NCI-H2107 (cell line): ENCODE data around the gene N4BP2.
"Not testable (repeated sequence)": the region's sequence is repeated elsewhere in the genome, so short reads cannot be mapped to it uniquely, and the experiment has no call there.

Source experiments
- DNase-seq: peaks from one replicate; lab custom pipeline; 2025; lab: John Stamatoyannopoulos, UW

The N4BP2 gene

GRCh38 chr4:40087799-40088366, 31.2 kb downstream of the N4BP2 start:
- no peak for DNase-seq

- DNase-seq, result not testable (repeated sequence)
Observed at GRCh38 chr4:40093400-40093799, 36.8 kb downstream of the N4BP2 start.

GRCh38 chr4:40099010-40099409, 42.4 kb downstream of the N4BP2 start:
- DNase-seq, result no peak

GRCh38 chr4:40107150-40107549, 50.5 kb downstream of the N4BP2 start:
- not testable (repeated sequence) for DNase-seq

GRCh38 chr4:40112027-40112792, 55.6 kb downstream of the N4BP2 start:
- DNase-seq, result no peak

- no peak for DNase-seq
Observed at GRCh38 chr4:40114206-40114605, 57.6 kb downstream of the N4BP2 start.

GRCh38 chr4:40118861-40119260, 62.2 kb downstream of the N4BP2 start:
- DNase-seq, result no peak

- no peak for DNase-seq
Observed at GRCh38 chr4:40119344-40119743, 62.7 kb downstream of the N4BP2 start.

GRCh38 chr4:40121515-40121914, 64.9 kb downstream of the N4BP2 start:
- no peak for DNase-seq

GRCh38 chr4:40122941-40123340, 66.3 kb downstream of the N4BP2 start:
- DNase-seq, result no peak

GRCh38 chr4:40124690-40125089, 68.0 kb downstream of the N4BP2 start:
- no peak for DNase-seq

GRCh38 chr4:40130401-40131036, 73.9 kb downstream of the N4BP2 start:
- no peak for DNase-seq

GRCh38 chr4:40132816-40133215, 76.2 kb downstream of the N4BP2 start:
- no peak for DNase-seq

GRCh38 chr4:40134206-40134917, 77.7 kb downstream of the N4BP2 start:
- DNase-seq, result no peak

- not testable (repeated sequence) for DNase-seq
Observed at GRCh38 chr4:40136202-40136601, 79.6 kb downstream of the N4BP2 start.

- no peak for DNase-seq
Observed at GRCh38 chr4:40140196-40140595, 83.5 kb downstream of the N4BP2 start.

- DNase-seq, result not testable (repeated sequence)
Observed at GRCh38 chr4:40140597-40140996, 83.9 kb downstream of the N4BP2 start.

GRCh38 chr4:40143926-40144508, 87.4 kb downstream of the N4BP2 start:
- no peak for DNase-seq

- DNase-seq, result no peak
Observed at GRCh38 chr4:40144716-40145115, 88.1 kb downstream of the N4BP2 start.

GRCh38 chr4:40147490-40147889, 90.8 kb downstream of the N4BP2 start:
- not testable (repeated sequence) for DNase-seq

GRCh38 chr4:40149960-40150385, 93.3 kb downstream of the N4BP2 start:
- DNase-seq, result peak; percentile 49

- DNase-seq, result no peak
Observed at GRCh38 chr4:40150932-40151331, 94.3 kb downstream of the N4BP2 start.
